SK-N-MC (cell line): ENCODE data around the gene CHRNB1.

Experiments
- EZH2 ChIP-seq: fragments of 200-600 bp; sonication (generic); IDR thresholded peaks from one replicate; pipeline ENCODE4 v1.6.1; 2017; ENCODE audit warnings: antibody characterized with exemption
- POLR2AphosphoS5 ChIP-seq: IDR thresholded peaks from 2 replicates; pipeline ENCODE4 v1.6.1; 2012; ENCODE audit warnings: mild to moderate bottlenecking, low read depth, low read length, borderline replicate concordance

DNA sequence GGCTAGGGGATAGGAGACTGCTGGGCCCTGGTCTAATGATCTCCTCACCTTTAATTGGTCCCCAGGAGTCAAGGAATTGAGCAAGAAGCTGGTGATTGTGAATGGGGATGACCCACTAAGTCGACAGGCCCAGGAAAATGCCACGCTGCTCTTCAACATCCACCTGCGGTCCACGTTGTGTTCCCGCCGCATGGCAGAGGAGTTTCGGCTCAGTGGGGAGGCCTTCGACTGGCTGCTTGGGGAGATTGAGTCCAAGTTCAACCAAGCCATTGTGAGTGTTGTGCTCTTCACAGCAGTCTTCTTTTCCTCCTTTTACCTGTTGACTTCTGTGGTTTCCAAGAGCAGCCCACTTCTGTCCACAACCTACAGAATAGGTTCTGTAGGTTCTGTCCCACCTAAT lies 58.7 kb downstream of the CHRNB1 start:
- TF ChIP-seq EZH2 = no peak
- no peak for TF ChIP-seq POLR2AphosphoS5
